ENCODE data around the gene TCF7L1. TPM values are rescaled to one million over a fixed set of nuclear protein-coding genes. Genes with fewer than 3 reads are reported as not detected.
"Not testable (repeated sequence)": the region's sequence is repeated elsewhere in the genome, so short reads cannot be mapped to it uniquely, and the experiment has no call there.

Gene TCF7L1
- total RNA-seq, 1 experiment from 2014 or later, result 30.4 TPM

- BruUV-seq (replicated peaks), result no TSS peak
- DNase-seq (ENCODE audit: low read depth, low spot score) (no peak), ATAC-seq (no peak)
- peaks cover 21% of the 10 kb centered on the region for H3K36me3 ChIP-seq (ENCODE audit: control insufficient read depth, insufficient read depth, low read length)
- no peak overlapping the region for H3K27ac ChIP-seq (ENCODE audit: low read length)
- intact Hi-C loops (cut with micrococcal nuclease; ENCODE audit: unreplicated experiment) (no loop called here), in situ Hi-C loops (cut with HindIII; ENCODE audit: low pct_unique_long_range_greater_than_20kb, low sequenced_read_pairs) (no loop called here)
- TF ChIP-seq SIN3A (IDR thresholded peaks at IDR 0.05; ENCODE audit: borderline replicate concordance, insufficient read depth, low read depth, low read length), result no peak
- no peak for TF ChIP-seq TCF7L2 (IDR thresholded peaks at IDR 0.05; ENCODE audit: low read depth, low read length)
- TF ChIP-seq REST (IDR thresholded peaks at IDR 0.05; ENCODE audit: insufficient read depth in 1 of 2, low read depth in 2 of 2, low read length in 1 of 2), result no peak
- TF ChIP-seq CTCF (IDR thresholded peaks at IDR 0.05), result no peak
- TF ChIP-seq POLR2AphosphoS5 (IDR thresholded peaks at IDR 0.05; ENCODE audit: low read depth, low read length), result no peak
- ChIA-PET CTCF (no interaction called here), POLR2A (interaction anchor here (0.7 kb wide), 1 partner anchor 98 kb away, joined by 8 read pairs; no protein-coding TSS in a partner anchor)
- no peak overlapping the region for H3K4me3 ChIP-seq (ENCODE audit: low read depth in 2 of 2, low read length in 2 of 2)
- H3K9me3 ChIP-seq (ENCODE audit: control insufficient read depth, insufficient read depth, low read depth, low read length), result no peaks in the 10 kb centered on the region
- no peaks in the 10 kb centered on the region for H3K27me3 ChIP-seq (ENCODE audit: control insufficient read depth, insufficient read depth, low read length)
- peaks cover 12% of the 10 kb centered on the region for H3K4me1 ChIP-seq (ENCODE audit: control insufficient read depth, insufficient read depth, low read length)
These were observed 190.3 kb downstream of the TCF7L1 start for GRCh38 chr2:85323351-85323987.

- H3K9me3 ChIP-seq (ENCODE audit: control insufficient read depth, insufficient read depth, low read depth, low read length); in situ Hi-C loops (cut with HindIII; ENCODE audit: low pct_unique_long_range_greater_than_20kb, low sequenced_read_pairs); CTCF ChIA-PET; H3K27me3 ChIP-seq (ENCODE audit: control insufficient read depth, insufficient read depth, low read length); DNase-seq (ENCODE audit: low read depth, low spot score); H3K4me3 ChIP-seq (ENCODE audit: low read depth in 2 of 2, low read length in 2 of 2); BruUV-seq (replicated peaks); H3K27ac ChIP-seq (ENCODE audit: low read length); ATAC-seq; intact Hi-C loops (cut with micrococcal nuclease; ENCODE audit: unreplicated experiment): not testable (repeated sequence)
- Histone ChIP-seq H3K4me1 (ENCODE audit: control insufficient read depth, insufficient read depth, low read length) (peaks cover 12% of the 10 kb centered on the region), H3K36me3 (ENCODE audit: control insufficient read depth, insufficient read depth, low read length) (peaks cover 21% of the 10 kb centered on the region)
- POLR2A ChIA-PET, result interaction anchor here (0.6 to 0.7 kb wide), 2 partner anchors 97 to 263 kb away, joined by 4 to 8 read pairs; no protein-coding TSS in a partner anchor
These were observed 190.8 kb downstream of the TCF7L1 start for GRCh38 chr2:85323988-85324367.

Data from Panc1 (cell line).